ENCODE measurements around the gene CDH1. TPM values are rescaled to one million over a fixed set of nuclear protein-coding genes. Genes with fewer than 3 reads are reported as not detected.
"Not testable (repeated sequence)": the region's sequence is repeated elsewhere in the genome, so short reads cannot be mapped to it uniquely, and the experiment has no call there.

CDH1 gene
- total RNA-seq, 3 donors from 2014 or later (not counting 1 experiment from before 2014, with no cell fraction given): 0.50 TPM; not detected in 2

GRCh38 chr16:68786685-68787418 lies 49.8 kb downstream of the CDH1 start:
- Mint-ChIP-seq H3K4me1 (peaks cover 0 to 4% of the 10 kb centered on the region in 2 donors), H3K36me3 (no peaks in the 10 kb centered on the region), H3K27ac (no peak overlapping the region), H3K9me3 (no peaks in the 10 kb centered on the region), H3K4me3 (no peak overlapping the region), H3K27me3 (ENCODE audit: low read depth in 2 of 2) (peaks cover 3 to 8% of the 10 kb centered on the region in 2 donors)
- no peak overlapping the region for H3K27ac ChIP-seq (ENCODE audit: low read length)
- no peaks in the 10 kb centered on the region for H3K27me3 ChIP-seq (ENCODE audit: control insufficient read depth, insufficient read depth, low read length)
- H3K36me3 ChIP-seq (ENCODE audit: control insufficient read depth, insufficient read depth, low read length): no peaks in the 10 kb centered on the region
- H3K4me1 ChIP-seq (ENCODE audit: control insufficient read depth, insufficient read depth, low read length): peaks cover 7% of the 10 kb centered on the region
- intact Hi-C loops (cut with micrococcal nuclease): no loop called here
- H3K4me3 ChIP-seq (ENCODE audit: low read length): no peak overlapping the region
- DNase-seq (no peak), ATAC-seq (no peak)
- no peak for TF ChIP-seq CTCF (IDR thresholded peaks at IDR 0.05)
- H3K9me3 ChIP-seq (ENCODE audit: control insufficient read depth, insufficient read depth, low read length): no peaks in the 10 kb centered on the region
- 93% methylated on average over 6 of the region's 7 CpGs for WGBS (ENCODE audit: insufficient coverage)

- H3K9me3 ChIP-seq (ENCODE audit: control insufficient read depth, insufficient read depth, low read length); H3K27ac Mint-ChIP-seq; H3K27ac ChIP-seq (ENCODE audit: low read length); H3K27me3 Mint-ChIP-seq (ENCODE audit: low read depth in 2 of 2); H3K4me3 ChIP-seq (ENCODE audit: low read length); H3K36me3 Mint-ChIP-seq; H3K9me3 Mint-ChIP-seq; H3K27me3 ChIP-seq (ENCODE audit: control insufficient read depth, insufficient read depth, low read length); ATAC-seq; H3K4me1 Mint-ChIP-seq; H3K36me3 ChIP-seq (ENCODE audit: control insufficient read depth, insufficient read depth, low read length); intact Hi-C loops (cut with micrococcal nuclease); H3K4me3 Mint-ChIP-seq; H3K4me1 ChIP-seq (ENCODE audit: control insufficient read depth, insufficient read depth, low read length); DNase-seq: not testable (repeated sequence)
- WGBS (ENCODE audit: insufficient coverage): no CpG with 5 or more reads among the region's 1 CpG
Observed at GRCh38 chr16:68787419-68787807, 50.3 kb downstream of the CDH1 start.

GRCh38 chr16:68790130-68790761 lies 53.2 kb downstream of the CDH1 start:
- Histone ChIP-seq H3K27ac (ENCODE audit: low read length) (no peak overlapping the region), H3K27me3 (ENCODE audit: control insufficient read depth, insufficient read depth, low read length) (no peaks in the 10 kb centered on the region), H3K36me3 (ENCODE audit: control insufficient read depth, insufficient read depth, low read length) (no peaks in the 10 kb centered on the region), H3K9me3 (ENCODE audit: control insufficient read depth, insufficient read depth, low read length) (no peaks in the 10 kb centered on the region), H3K4me3 (ENCODE audit: low read length) (no peak overlapping the region), H3K4me1 (ENCODE audit: control insufficient read depth, insufficient read depth, low read length) (no peaks in the 10 kb centered on the region)
- 77% methylated on average over 9 of the region's 9 CpGs for WGBS (ENCODE audit: insufficient coverage)
- no peaks in the 10 kb centered on the region for H3K4me1 Mint-ChIP-seq
- intact Hi-C loops (cut with micrococcal nuclease): no loop called here
- no peaks in the 10 kb centered on the region for H3K36me3 Mint-ChIP-seq
- DNase-seq (no peak), ATAC-seq (no peak)
- no peaks in the 10 kb centered on the region for H3K9me3 Mint-ChIP-seq
- TF ChIP-seq CTCF (IDR thresholded peaks at IDR 0.05): no peak
- H3K27me3 Mint-ChIP-seq (ENCODE audit: low read depth in 2 of 2): no peaks in the 10 kb centered on the region
- no peak overlapping the region for H3K27ac Mint-ChIP-seq
- no peak overlapping the region for H3K4me3 Mint-ChIP-seq

GRCh38 chr16:68790944-68791343 lies 53.9 kb downstream of the CDH1 start:
- Mint-ChIP-seq H3K36me3 (no peaks in the 10 kb centered on the region), H3K27me3 (ENCODE audit: low read depth in 2 of 2) (no peaks in the 10 kb centered on the region), H3K9me3 (no peaks in the 10 kb centered on the region), H3K4me1 (no peaks in the 10 kb centered on the region), H3K27ac (no peak overlapping the region), H3K4me3 (no peak overlapping the region)
- Histone ChIP-seq H3K4me1 (ENCODE audit: control insufficient read depth, insufficient read depth, low read length) (no peaks in the 10 kb centered on the region), H3K27me3 (ENCODE audit: control insufficient read depth, insufficient read depth, low read length) (no peaks in the 10 kb centered on the region), H3K9me3 (ENCODE audit: control insufficient read depth, insufficient read depth, low read length) (no peaks in the 10 kb centered on the region), H3K4me3 (ENCODE audit: low read length) (no peak overlapping the region), H3K27ac (ENCODE audit: low read length) (no peak overlapping the region), H3K36me3 (ENCODE audit: control insufficient read depth, insufficient read depth, low read length) (no peaks in the 10 kb centered on the region)
- no peak for TF ChIP-seq CTCF (IDR thresholded peaks at IDR 0.05)
- no peak for DNase-seq
- intact Hi-C loops (cut with micrococcal nuclease): no loop called here
- WGBS (ENCODE audit: insufficient coverage): 83% methylated on average over 4 of the region's 4 CpGs
- ATAC-seq: no peak
